Measurements from ENCODE around the gene SNRNP200.

DNA sequence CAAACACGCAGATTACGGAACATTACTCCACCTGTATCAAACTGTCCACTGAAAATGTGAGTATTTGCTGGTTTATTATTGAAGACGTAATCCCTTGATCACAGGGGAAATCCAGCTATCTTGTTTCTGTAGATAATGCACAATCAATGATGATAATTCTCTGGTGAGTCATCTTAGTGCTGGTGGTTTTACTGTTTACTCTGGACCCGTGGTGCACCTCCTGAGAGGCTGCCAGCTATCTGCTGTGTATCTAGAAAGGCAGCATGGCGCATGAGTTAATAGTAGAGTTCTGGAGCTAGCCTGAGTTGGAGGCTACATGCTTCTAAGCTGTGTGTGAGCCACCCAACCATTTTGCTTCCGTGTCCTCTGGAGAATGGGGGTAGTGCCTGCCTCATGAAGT lies 36.7 kb upstream of the SNRNP200 start:
- TF ChIP-seq, protein P1, sequence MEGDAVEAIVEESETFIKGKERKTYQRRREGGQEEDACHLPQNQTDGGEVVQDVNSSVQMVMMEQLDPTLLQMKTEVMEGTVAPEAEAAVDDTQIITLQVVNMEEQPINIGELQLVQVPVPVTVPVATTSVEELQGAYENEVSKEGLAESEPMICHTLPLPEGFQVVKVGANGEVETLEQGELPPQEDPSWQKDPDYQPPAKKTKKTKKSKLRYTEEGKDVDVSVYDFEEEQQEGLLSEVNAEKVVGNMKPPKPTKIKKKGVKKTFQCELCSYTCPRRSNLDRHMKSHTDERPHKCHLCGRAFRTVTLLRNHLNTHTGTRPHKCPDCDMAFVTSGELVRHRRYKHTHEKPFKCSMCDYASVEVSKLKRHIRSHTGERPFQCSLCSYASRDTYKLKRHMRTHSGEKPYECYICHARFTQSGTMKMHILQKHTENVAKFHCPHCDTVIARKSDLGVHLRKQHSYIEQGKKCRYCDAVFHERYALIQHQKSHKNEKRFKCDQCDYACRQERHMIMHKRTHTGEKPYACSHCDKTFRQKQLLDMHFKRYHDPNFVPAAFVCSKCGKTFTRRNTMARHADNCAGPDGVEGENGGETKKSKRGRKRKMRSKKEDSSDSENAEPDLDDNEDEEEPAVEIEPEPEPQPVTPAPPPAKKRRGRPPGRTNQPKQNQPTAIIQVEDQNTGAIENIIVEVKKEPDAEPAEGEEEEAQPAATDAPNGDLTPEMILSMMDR (IDR thresholded peaks at IDR 0.05) = no peak
- no peak for TF ChIP-seq POLR2AphosphoS5 (IDR thresholded peaks at IDR 0.05)
- TF ChIP-seq POLR2A (IDR thresholded peaks at IDR 0.05) = no peak
